ENCODE data around the gene MAGEA9B.
"Not testable (repeated sequence)": the region's sequence is repeated elsewhere in the genome, so short reads cannot be mapped to it uniquely, and the experiment has no call there.

GRCh38 chrX:149585631-149586030 is 1.6 kb downstream of the MAGEA9B start:
- not testable (repeated sequence) for TF ChIP-seq CTCF (IDR thresholded peaks at IDR 0.05; ENCODE audit: low read length); EZH2 (optimal IDR thresholded peaks at IDR 0.05; ENCODE audit: low read depth, low read length); EZH2phosphoT487 (IDR thresholded peaks at IDR 0.05; ENCODE audit: low read length)

Data from MM.1S (cell line).